Activated naive CD8-positive, alpha-beta T cell treated with anti-CD3 and anti-CD28 coated beads, Interleukin-2, amount 50 U/mL, for 24 hours (primary cell): ENCODE results near the gene NPIPB2.
A peak's percentile ranks its signal among the peaks of the same experiment; 100 is the strongest.
"Not testable (repeated sequence)": the region's sequence is repeated elsewhere in the genome, so short reads cannot be mapped to it uniquely, and the experiment has no call there.

Experiments used
- ATAC-seq: fragments of 150-1000 bp; cut with Tn5 transposase; one replicate; pipeline ENCODE4 v1.10.0; 2021
- DNase-seq: peaks from one replicate; pipeline ENCODE4 v3.0.0; 2021
- H3K27ac Mint-ChIP-seq: one replicate; pipeline ENCODE4 v1.8.0; 2021; ENCODE audit warnings: mild to moderate bottlenecking, mixed read lengths
- H3K27me3 Mint-ChIP-seq: one replicate; pipeline ENCODE4 v1.8.0; 2021; ENCODE audit warnings: mixed read lengths
- H3K36me3 Mint-ChIP-seq: one replicate; pipeline ENCODE4 v1.8.0; 2021; ENCODE audit warnings: low read depth, mixed read lengths
- H3K4me1 Mint-ChIP-seq: one replicate; pipeline ENCODE4 v1.8.0; 2021; ENCODE audit warnings: mixed read lengths
- H3K4me3 Mint-ChIP-seq: one replicate; pipeline ENCODE4 v1.8.0; 2021; ENCODE audit warnings: mild to moderate bottlenecking, moderate library complexity, mixed read lengths
- H3K9me3 Mint-ChIP-seq: one replicate; pipeline ENCODE4 v1.8.0; 2021; ENCODE audit warnings: mixed read lengths

Gene NPIPB2

DNA sequence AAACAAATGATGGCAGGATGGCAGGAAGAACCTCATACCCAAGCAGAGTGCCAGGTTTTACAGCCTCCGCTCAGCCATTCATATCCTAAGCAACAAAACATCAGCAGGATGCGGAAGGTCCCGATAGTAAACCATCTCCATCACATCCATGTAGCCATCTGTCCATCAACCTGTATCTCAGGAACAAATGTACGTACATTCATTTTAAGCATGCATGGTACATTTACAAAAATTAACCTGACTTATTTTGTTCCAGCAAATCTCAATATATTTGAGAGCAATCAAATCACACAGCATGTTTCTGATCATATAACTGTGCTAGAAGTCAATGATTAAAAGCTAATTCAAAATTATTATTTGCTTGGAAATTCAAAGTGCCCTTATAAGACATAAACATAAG, at the start of gene NPIPB2:
Gene NPIPB2 (minus strand): TSS at position 101 of the 400 bp plus-strand sequence. CDS start 0 bp downstream, at position 101.
- H3K9me3 Mint-ChIP-seq, DNase-seq, H3K27ac Mint-ChIP-seq, H3K36me3 Mint-ChIP-seq, H3K4me1 Mint-ChIP-seq, H3K4me3 Mint-ChIP-seq, ATAC-seq, H3K27me3 Mint-ChIP-seq: not testable (repeated sequence)

DNA sequence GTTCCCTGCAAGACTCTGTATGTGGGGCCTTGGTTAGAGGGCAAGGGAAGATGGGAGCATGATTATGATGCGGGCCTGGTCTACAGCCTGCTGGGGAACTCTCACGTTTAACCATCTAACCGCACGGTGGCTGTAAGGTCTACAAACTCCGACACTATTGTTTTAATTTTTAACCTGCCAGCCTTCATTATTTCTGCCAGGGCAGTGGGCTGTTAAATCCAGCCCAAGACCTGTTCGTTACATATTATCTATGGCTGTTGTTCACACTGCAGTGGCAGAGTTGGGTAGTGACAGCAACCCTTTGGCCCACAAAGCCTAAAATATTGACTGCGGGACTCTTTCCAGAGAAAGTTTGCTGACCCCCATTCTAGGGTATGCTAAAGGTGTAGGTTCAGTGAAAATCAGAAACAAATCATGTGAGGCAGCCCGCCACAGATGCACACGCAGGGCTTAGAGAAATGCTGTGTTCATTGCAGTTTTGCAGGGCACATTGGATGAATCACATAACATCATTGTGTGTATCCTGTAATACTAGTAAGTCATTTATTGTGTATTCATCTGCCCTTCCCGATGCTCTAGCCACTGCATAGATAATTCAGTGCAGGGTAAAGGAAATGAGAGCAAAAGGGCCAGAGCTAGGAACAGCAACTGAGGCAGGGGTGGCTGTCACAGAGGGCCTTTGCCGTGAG, 49.0 kb upstream of the NPIPB2 start:
- Mint-ChIP-seq H3K4me1 (peaks cover 5% of the 10 kb centered on the region), H3K4me3 (no peak overlapping the region), H3K27me3 (no peaks in the 10 kb centered on the region), H3K36me3 (no peaks in the 10 kb centered on the region), H3K9me3 (no peaks in the 10 kb centered on the region), H3K27ac (no peak overlapping the region)
- DNase-seq: no peak
- ATAC-seq: no peak

DNA sequence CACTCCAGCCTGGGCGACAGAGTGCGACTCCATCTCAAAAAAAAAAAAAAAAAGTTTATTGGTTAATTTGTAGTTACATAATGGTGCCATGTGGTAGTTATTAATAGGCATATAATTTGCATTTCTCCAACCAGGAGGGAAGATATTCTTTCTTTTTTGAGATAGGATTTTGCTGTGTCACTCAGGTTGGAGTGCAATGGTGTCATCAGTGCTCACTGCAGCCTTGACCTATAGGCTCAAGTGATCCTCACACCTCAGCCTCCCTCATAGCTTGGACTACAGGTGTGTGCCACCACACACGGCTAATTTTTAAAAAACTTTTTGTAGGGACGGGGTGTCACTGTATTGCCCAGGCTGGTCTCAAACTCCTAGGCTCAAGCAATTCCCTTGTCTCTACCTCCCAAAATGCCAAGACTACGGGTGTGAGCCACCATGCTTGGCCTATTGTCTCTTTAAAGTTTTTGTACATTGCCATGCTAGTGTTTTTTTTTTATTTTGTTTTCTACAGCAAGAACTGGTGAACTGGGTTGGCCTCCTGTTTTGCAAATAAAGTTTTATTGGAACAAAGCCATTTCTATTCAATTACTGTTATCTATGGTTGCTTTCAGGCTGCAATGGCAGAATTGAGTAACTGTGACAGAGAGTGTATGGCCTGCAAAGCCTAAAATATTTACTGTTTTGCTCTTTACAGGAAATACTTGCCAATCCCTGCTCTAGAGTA, 46.6 kb upstream of the NPIPB2 start:
- no peaks in the 10 kb centered on the region for H3K36me3 Mint-ChIP-seq
- no peaks in the 10 kb centered on the region for H3K27me3 Mint-ChIP-seq
- H3K27ac Mint-ChIP-seq: no peak overlapping the region
- H3K4me3 Mint-ChIP-seq: no peak overlapping the region
- no peak for ATAC-seq
- no peak for DNase-seq
- no peaks in the 10 kb centered on the region for H3K9me3 Mint-ChIP-seq
- no peaks in the 10 kb centered on the region for H3K4me1 Mint-ChIP-seq

DNA sequence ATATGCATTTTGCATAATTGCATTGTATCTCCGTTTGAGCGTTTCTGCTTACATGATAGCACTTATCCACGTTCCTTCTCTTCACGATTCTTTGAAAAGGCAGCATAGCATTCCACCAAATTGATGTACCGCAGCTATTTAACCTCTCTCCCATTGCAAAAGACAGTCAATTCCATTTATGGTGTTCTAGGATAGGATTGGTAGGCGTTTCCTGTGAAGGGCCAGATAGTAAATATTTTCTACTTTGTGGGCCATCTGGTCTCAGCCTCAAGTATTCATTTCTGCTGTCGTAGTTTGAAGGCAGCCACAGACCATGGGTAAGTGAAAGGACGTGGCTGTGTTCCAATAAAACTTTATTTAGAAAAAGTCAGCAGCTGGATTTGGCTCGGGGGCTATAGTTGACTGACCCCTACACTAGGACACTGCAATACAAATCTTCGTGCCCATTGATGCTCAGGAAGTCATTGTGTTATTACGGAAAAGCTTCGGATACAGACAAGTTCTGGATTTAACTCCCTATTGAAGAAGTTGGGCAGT, 44.7 kb upstream of the NPIPB2 start:
- H3K4me3 Mint-ChIP-seq: no peak overlapping the region
- ATAC-seq (no peak), DNase-seq (no peak)
- no peak overlapping the region for H3K27ac Mint-ChIP-seq
- H3K9me3 Mint-ChIP-seq: no peaks in the 10 kb centered on the region
- no peaks in the 10 kb centered on the region for H3K27me3 Mint-ChIP-seq
- no peaks in the 10 kb centered on the region for H3K36me3 Mint-ChIP-seq
- no peaks in the 10 kb centered on the region for H3K4me1 Mint-ChIP-seq

DNA sequence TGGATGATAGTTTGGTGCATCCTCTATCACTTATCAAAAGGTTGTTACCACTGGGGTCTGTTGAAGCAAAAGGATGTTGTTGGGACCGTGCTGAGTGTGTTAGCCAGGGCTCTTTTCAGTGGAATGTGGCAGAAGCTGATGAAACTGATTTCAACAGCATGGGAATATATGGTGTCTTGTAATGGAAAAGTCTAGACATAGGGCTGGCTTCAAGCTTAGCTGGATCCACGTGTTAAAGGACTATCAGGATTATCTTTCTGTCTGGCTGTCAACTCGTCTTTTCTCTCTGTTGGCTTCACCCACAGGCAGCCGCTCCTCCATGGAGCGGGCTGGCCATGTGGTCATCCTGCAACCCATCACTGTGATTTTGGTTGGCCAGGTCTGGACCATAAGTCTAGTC, 43.4 kb upstream of the NPIPB2 start:
- no peaks in the 10 kb centered on the region for H3K27me3 Mint-ChIP-seq
- no peak overlapping the region for H3K27ac Mint-ChIP-seq
- no peaks in the 10 kb centered on the region for H3K36me3 Mint-ChIP-seq
- DNase-seq (no peak), ATAC-seq (no peak)
- peaks cover 7% of the 10 kb centered on the region for H3K4me1 Mint-ChIP-seq
- no peaks in the 10 kb centered on the region for H3K9me3 Mint-ChIP-seq
- H3K4me3 Mint-ChIP-seq: no peak overlapping the region

DNA sequence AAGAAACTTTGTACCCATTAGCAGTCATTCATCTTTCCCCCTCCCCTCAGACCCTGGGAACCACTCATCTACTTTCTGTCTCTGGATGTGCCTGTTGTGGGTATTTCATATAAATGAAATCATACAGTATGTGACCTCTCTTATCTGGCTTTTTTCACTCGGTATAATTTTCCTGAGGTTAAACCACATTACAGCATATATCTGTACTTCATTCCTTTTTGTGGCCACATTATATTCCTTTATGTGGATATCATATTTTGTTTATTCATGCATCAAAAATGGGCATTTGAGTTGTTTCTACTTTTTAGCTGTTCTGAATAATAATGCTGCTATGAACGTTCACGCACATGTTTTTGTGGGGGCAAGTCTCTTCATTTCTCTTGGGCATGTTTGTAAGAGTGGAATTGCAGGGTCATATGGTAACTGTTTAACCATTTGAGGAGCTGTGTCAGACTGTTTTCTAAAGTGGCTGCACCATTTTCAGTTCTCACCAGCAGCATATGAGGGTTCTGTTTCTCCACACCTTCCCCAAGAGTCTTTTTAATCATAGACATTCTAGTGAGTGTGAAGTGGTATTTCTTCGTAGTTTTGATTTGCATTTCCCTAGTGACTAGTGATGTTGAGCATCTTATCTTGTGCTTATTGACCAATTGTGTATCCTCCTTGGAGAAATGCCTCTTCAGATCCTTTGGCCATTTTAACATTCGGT, 38.4 kb upstream of the NPIPB2 start:
- Mint-ChIP-seq H3K4me1 (peaks cover 45% of the 10 kb centered on the region), H3K27me3 (no peaks in the 10 kb centered on the region), H3K36me3 (no peaks in the 10 kb centered on the region), H3K4me3 (no peak overlapping the region), H3K27ac (peak overlapping the region; percentile 38), H3K9me3 (no peaks in the 10 kb centered on the region)
- DNase-seq (no peak), ATAC-seq (no peak)

DNA sequence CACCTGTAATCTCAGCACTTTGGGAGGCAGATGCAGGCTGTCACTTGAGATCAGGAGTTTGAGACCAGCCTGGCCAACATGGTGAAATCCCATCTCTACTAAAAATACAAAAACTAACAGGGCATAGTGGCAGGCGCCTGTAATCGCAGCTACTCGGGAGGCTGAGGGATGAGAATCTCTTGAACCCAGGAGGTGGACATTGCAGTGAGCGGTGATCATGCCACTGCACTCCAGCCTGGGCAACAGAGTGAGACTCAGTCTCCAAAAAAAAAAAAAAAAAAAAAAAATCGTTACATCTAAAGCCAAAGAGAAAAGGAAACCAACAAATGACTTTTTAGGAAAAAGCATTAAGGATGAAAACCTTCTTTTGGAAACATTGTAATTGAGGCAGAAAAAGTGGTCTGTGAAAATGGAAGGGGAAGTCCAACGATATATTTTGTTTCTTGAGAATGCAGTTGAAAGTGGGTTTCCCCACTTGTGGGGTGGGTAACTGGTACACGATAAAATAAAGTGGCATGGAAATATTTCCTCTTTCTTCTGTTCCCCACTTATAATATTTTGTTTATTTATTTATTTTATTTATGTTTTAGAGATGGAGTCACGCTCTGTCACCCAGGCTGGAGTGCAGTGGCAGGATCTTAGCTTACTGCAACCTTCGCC, 37.3 kb upstream of the NPIPB2 start:
- Mint-ChIP-seq H3K4me1 (peaks cover 45% of the 10 kb centered on the region), H3K4me3 (no peak overlapping the region), H3K27ac (no peak overlapping the region), H3K9me3 (no peaks in the 10 kb centered on the region), H3K36me3 (no peaks in the 10 kb centered on the region), H3K27me3 (no peaks in the 10 kb centered on the region)
- ATAC-seq (no peak), DNase-seq (no peak)

DNA sequence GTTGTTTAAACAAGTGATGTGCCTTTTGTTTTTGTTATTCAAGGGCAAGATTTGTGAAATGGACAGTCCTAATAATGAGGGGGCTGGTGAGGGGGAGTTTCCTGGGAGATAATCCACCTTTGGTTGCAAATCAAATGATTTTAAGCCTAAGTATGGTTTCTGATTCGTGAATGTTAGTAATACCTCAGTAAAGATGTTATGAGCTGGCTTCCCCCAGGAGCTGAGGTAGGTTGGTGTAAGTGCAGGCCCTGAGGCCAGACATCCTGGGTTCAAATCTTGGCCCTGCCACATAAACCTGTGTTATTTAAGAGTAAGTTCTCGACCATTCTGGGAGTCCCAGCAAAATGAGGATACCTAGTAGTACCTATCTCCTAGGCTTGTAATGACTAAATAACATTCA, 36.2 kb upstream of the NPIPB2 start:
- no peaks in the 10 kb centered on the region for H3K27me3 Mint-ChIP-seq
- H3K36me3 Mint-ChIP-seq: no peaks in the 10 kb centered on the region
- DNase-seq (no peak), ATAC-seq (no peak)
- no peaks in the 10 kb centered on the region for H3K9me3 Mint-ChIP-seq
- H3K27ac Mint-ChIP-seq: peak overlapping the region; percentile 86
- peaks cover 45% of the 10 kb centered on the region for H3K4me1 Mint-ChIP-seq
- peak overlapping the region; percentile 97 for H3K4me3 Mint-ChIP-seq

DNA sequence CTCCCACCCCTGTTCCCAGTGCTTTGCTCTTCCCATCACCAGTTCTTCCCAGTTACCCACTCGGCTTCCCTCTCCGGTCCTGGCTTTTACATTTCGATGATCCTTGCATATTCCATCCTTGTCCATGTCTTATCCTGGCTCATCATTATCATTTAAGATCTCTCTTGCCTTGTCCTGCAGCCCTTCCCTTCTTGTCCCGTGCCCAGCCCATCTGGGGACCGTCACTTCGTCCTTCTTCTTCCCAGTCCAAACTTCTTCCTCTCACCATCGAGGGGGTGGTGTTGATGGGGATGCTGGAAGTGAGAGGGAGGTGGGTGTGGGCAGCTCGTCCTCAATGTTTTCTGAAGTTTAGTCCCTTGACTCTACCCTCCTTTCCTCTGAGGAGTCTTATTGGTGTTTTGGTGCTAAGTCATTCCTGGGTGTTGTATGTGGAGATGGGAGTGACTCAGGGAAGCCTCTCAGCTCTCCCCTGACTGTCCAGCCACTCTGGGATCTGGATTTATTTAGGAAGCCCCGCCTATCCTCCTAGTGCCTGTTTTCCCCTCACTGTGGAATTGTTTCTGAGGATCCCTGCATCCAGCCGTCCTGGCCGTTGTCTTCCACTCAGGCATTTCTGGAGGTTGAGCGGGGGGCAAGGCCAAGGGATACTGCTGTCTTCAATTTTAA, 35.7 kb upstream of the NPIPB2 start:
- Mint-ChIP-seq H3K4me3 (peak overlapping the region; percentile 97), H3K27ac (peak overlapping the region; percentile 86)
- ATAC-seq: no peak

DNA sequence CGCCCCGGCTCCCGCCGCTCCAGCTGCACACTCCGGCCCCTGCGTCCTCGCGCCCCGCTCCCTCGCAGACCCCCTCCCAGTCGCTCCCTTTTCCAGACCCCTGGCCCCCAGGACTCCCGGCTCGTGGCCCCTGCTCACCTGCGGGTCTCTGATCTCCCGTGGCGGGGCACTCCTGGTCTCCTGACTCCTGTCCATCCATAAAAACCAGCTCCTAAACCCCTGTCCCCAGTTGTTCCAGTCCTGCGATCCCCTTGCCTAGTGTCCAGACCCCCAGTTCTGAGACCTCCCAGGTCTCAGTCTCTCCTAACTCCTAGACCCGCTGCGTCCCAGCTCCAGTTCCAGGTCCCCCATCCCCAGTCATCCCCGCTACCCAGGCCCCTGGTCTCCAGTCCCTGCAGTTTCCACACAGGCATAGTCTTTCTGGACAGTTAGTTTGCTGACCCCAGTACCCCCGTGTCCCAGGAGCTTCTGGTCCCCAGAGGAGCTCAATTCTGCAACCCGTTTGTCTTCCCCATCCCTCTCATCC, 35.1 kb upstream of the NPIPB2 start:
- Mint-ChIP-seq H3K4me3 (peak overlapping the region; percentile 97), H3K36me3 (no peaks in the 10 kb centered on the region), H3K4me1 (peaks cover 45% of the 10 kb centered on the region), H3K27me3 (no peaks in the 10 kb centered on the region), H3K27ac (peak overlapping the region; percentile 86), H3K9me3 (no peaks in the 10 kb centered on the region)
- DNase-seq (no peak), ATAC-seq (no peak)

More for the DNA sequence above, 35.7 kb upstream of the NPIPB2 start:
- no peaks in the 10 kb centered on the region for H3K36me3 Mint-ChIP-seq
- H3K9me3 Mint-ChIP-seq: no peaks in the 10 kb centered on the region
- no peak for DNase-seq
- H3K4me1 Mint-ChIP-seq: peaks cover 45% of the 10 kb centered on the region
- no peaks in the 10 kb centered on the region for H3K27me3 Mint-ChIP-seq

DNA sequence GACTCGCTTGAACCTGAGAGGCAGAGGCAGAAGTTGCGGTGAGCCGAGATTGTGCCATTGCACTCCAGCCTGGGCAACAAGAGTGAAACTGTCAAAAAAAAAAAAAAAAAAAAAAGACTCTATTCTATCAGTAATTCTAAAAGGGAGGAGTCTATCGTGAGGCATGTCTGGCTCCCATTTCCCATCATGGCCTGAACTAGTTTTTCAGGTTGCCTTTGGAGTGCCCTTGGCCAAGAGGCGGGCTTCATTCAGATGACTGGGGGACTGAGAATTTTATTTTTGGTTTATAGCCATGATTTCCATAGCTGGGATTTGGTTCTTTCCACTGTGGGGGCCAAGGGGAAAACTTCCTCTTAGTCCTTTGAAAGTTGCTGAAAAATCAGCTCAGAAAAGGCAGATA, 31.2 kb upstream of the NPIPB2 start:
- no peaks in the 10 kb centered on the region for H3K36me3 Mint-ChIP-seq
- DNase-seq (no peak), ATAC-seq (no peak)
- no peaks in the 10 kb centered on the region for H3K9me3 Mint-ChIP-seq
- H3K4me1 Mint-ChIP-seq: peaks cover 23% of the 10 kb centered on the region
- H3K27ac Mint-ChIP-seq: no peak overlapping the region
- no peaks in the 10 kb centered on the region for H3K27me3 Mint-ChIP-seq
- H3K4me3 Mint-ChIP-seq: no peak overlapping the region

DNA sequence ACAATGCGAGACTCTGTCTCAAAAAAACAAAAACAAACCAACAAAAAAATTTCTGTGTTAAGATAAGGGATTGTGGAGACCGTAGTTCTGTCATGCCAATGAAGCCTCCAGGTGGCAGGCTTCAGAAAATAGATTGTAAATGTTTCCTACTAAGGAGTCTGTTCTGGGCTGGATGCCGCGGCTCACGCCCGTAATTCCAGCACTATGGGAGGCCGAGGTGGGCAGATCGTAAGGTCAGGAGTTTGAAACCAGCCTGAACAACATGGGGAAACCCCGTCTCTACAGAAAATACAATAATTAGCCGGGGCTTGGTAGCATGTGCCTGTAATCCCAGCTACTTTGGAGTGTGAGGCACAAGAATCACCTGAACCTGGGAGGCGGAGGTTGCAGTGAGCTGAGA, 30.3 kb upstream of the NPIPB2 start:
- DNase-seq: no peak
- Mint-ChIP-seq H3K9me3 (no peaks in the 10 kb centered on the region), H3K4me3 (no peak overlapping the region), H3K4me1 (peaks cover 17% of the 10 kb centered on the region), H3K36me3 (no peaks in the 10 kb centered on the region), H3K27ac (no peak overlapping the region), H3K27me3 (no peaks in the 10 kb centered on the region)
- no peak for ATAC-seq

DNA sequence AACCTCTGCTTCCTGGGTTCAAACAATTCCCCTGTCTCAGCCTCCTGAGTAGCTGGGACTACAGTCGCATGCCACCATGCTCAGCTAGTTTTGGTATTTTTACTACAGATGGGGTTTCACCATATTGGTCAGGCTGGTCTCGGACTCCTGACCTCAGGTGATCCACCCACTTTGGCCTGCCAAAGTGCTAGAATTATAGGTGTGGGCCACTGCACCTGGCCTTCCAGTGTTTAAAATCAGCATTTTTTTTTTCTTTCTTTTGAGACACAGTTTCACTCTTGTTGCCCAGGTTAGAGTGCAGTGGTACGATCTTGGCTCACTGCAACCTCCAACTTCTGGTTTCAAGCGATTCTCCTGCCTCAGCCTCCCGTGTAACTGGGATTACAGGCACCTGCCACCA, 28.4 kb upstream of the NPIPB2 start:
- H3K27ac Mint-ChIP-seq, H3K9me3 Mint-ChIP-seq, H3K36me3 Mint-ChIP-seq, DNase-seq, H3K4me1 Mint-ChIP-seq, H3K27me3 Mint-ChIP-seq, ATAC-seq, H3K4me3 Mint-ChIP-seq: not testable (repeated sequence)

DNA sequence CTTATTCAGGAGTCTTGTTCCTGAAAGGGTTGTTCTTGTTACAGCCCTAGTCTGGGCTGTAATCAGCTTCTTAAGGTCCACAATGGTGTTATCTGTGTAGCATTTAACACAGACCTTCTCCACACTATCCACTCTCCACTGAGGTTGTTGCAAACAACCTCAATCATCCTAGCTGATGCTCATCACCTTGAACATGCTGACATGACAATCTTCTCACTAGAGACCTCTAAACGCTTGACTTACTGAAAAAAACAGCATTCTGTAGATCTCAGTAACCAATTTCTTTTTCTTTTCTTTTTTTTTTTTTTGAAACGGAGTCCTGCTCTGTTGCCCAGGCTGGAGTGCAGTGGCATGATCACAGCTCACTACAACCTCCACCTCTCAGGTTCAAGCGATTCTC, 26.7 kb upstream of the NPIPB2 start:
- H3K4me1 Mint-ChIP-seq: peaks cover 6% of the 10 kb centered on the region
- no peak for DNase-seq
- H3K9me3 Mint-ChIP-seq: no peaks in the 10 kb centered on the region
- no peak overlapping the region for H3K4me3 Mint-ChIP-seq
- ATAC-seq: no peak
- H3K27ac Mint-ChIP-seq: no peak overlapping the region
- no peaks in the 10 kb centered on the region for H3K36me3 Mint-ChIP-seq
- peaks cover 3% of the 10 kb centered on the region for H3K27me3 Mint-ChIP-seq
